K562 (cell line): Measurements from ENCODE around the gene C11orf65. TPM values are rescaled to one million over a fixed set of nuclear protein-coding genes. Genes with fewer than 3 reads are reported as not detected.

Source experiments
- ATAC-seq: fragments of 200-7000 bp; cut with Tn5 transposase; 3 replicates; pipeline ENCODE4 v1.9.1; 2020; ENCODE audit warnings: moderate library complexity
- BruUV-seq: library from RNA; stranded (reverse); fragments of 400-500 nt; replicated peaks from 2 replicates; lab custom pipeline; 2021; lab: Mats Ljungman, UMichigan
- CTCF ChIA-PET: fragments of 300-600 bp; formaldehyde crosslinking; extraction: SDS; loops from one replicate; lab custom pipeline; 2021; ENCODE audit warnings: low intra/inter-chr PET ratio; lab: Yijun Ruan, JAX
- POLR2A ChIA-PET: fragments of 300-600, 350-650 bp; sonication (Branson Sonifier 250); formaldehyde crosslinking; extraction: SDS; loops from one replicate; lab custom pipeline; 2021; ENCODE audit warnings: antibody characterized with exemption, inconsistent platforms; lab: Yijun Ruan, JAX
- DNase-seq, 4 experiments: peaks; one replicate each; pipeline versions ENCODE4 v3.0.0 to v3.0.0-alpha.2; 2011 to 2018; ENCODE audit warnings: low spot score in 3 of 4, mixed read lengths in 3 of 4; ENCODE audit errors: extremely low read depth in 1 of 4
- FAIRE-seq: peaks from 2 replicates; lab custom pipeline; 2011; peaks lifted over from hg19 to GRCh38; lab: Jason Lieb, UNC
- H2AFZ ChIP-seq: 2 replicates; pipeline ENCODE4 v1.6.0; 2011; ENCODE audit warnings: low read depth, low read length, control low read depth, inconsistent platforms
- H3K27ac ChIP-seq: fragments of 200-600 bp; 3 replicates; pipeline ENCODE4 v1.8.0; 2011; ENCODE audit warnings: low read depth, mild to moderate bottlenecking, control low read depth, inconsistent platforms, low read length, moderate library complexity, mixed read lengths; ENCODE audit errors: extremely low read depth
- H3K27me3 ChIP-seq, 2 experiments: fragments of 300-600 bp in 1 of 2; 2 replicates in 1 of 2; 3 replicates in 1 of 2; pipeline versions ENCODE4 v1.6.0 to v1.8.0; 2011; ENCODE audit warnings: inconsistent platforms in 2 of 2, low read length in 2 of 2, mild to moderate bottlenecking in 1 of 2, mixed read lengths in 1 of 2, moderate library complexity in 1 of 2; ENCODE audit not compliant: control insufficient read depth in 2 of 2, insufficient read depth in 2 of 2
- H3K36me3 ChIP-seq: fragments of 300-600 bp; 3 replicates; pipeline ENCODE4 v1.8.0; 2011; ENCODE audit warnings: mild to moderate bottlenecking, low read length, inconsistent platforms; ENCODE audit not compliant: control insufficient read depth, insufficient read depth
- H3K4me1 ChIP-seq, 2 experiments: fragments of 200-600 bp in 1 of 2; replicated peaks in 1 of 2; 2 replicates in 1 of 2; 3 replicates in 1 of 2; pipeline versions ENCODE4 v1.5.1 to v1.8.0; 2011; ENCODE audit warnings: inconsistent platforms in 2 of 2, low read length in 2 of 2, mild to moderate bottlenecking in 1 of 2, mixed read lengths in 1 of 2, moderate library complexity in 1 of 2; ENCODE audit not compliant: control insufficient read depth in 2 of 2, insufficient read depth in 2 of 2
- H3K4me2 ChIP-seq: 2 replicates; pipeline ENCODE4 v1.6.1; 2011; ENCODE audit warnings: low read length, control low read depth, inconsistent platforms, mixed read lengths; ENCODE audit not compliant: insufficient read depth
- H3K4me3 ChIP-seq: fragments of 200-600 bp; sonication (generic), shearing (Covaris generic); 2 replicates; pipeline ENCODE4 v1.5.1; 2016; ENCODE audit warnings: control low read depth, inconsistent platforms
- H3K79me2 ChIP-seq: fragments of 200-600 bp; 3 replicates; pipeline ENCODE4 v1.8.0; 2011; ENCODE audit warnings: low read length, inconsistent platforms; ENCODE audit not compliant: control insufficient read depth, insufficient read depth
- H3K9ac ChIP-seq, 2 experiments: 2 replicates each; pipeline versions ENCODE4 v1.6.0 to v1.6.1; 2011; ENCODE audit warnings: low read depth in 2 of 2, low read length in 2 of 2, control low read depth in 1 of 2, inconsistent platforms in 1 of 2, mild to moderate bottlenecking in 1 of 2, mixed read lengths in 1 of 2; ENCODE audit not compliant: insufficient read depth in 1 of 2
- H3K9me1 ChIP-seq: one replicate; pipeline ENCODE4 v1.6.0; 2011; ENCODE audit warnings: inconsistent platforms, mild to moderate bottlenecking, low read length, moderate library complexity; ENCODE audit not compliant: control insufficient read depth, insufficient read depth
- H3K9me3 ChIP-seq: replicated peaks from 2 replicates; pipeline ENCODE4 v1.5.1; 2011; ENCODE audit warnings: low read depth, low read length, inconsistent platforms; ENCODE audit not compliant: control insufficient read depth, insufficient read depth
- H4K20me1 ChIP-seq: replicated peaks from 2 replicates; pipeline ENCODE4 v1.6.1; 2011; ENCODE audit warnings: low read length, inconsistent platforms, mixed read lengths; ENCODE audit not compliant: control insufficient read depth, insufficient read depth
- BRD9 ChIP-seq: fragments of 450-650 bp; IDR thresholded peaks from 2 replicates; pipeline ENCODE4 v1.6.1; 2018; ENCODE audit warnings: low read depth; ENCODE audit not compliant: partially characterized antibody
- CBX2 ChIP-seq: fragments of 200-600 bp; sonication (generic); IDR thresholded peaks from one replicate; pipeline ENCODE4 v1.6.1; 2012; ENCODE audit warnings: mild to moderate bottlenecking, low read length, inconsistent platforms; ENCODE audit not compliant: insufficient read depth, poor library complexity, severe bottlenecking
- CREB5 ChIP-seq: fragments of 250-450 bp; sonication (Bioruptor Pico); IDR thresholded peaks from 2 replicates; pipeline ENCODE4 v1.5.0; 2020; ENCODE audit warnings: mild to moderate bottlenecking
- ETV1 ChIP-seq: fragments of 450-650 bp; conservative IDR thresholded peaks from 2 replicates; pipeline ENCODE4 v1.6.1; 2016; ENCODE audit warnings: missing genetic modification characterization, control low read depth, low read depth, missing compliant biosample characterization
- HDAC8 ChIP-seq: fragments of 450-650 bp; IDR thresholded peaks from 2 replicates; pipeline ENCODE4 v1.6.1; 2016; ENCODE audit warnings: mild to moderate bottlenecking, missing genetic modification characterization, moderate library complexity, missing compliant biosample characterization
- MAZ ChIP-seq, 2 experiments: fragments of 450-650 bp in 1 of 2; sonication (generic) in 1 of 2; formaldehyde crosslinking; IDR thresholded peaks in 1 of 2; conservative IDR thresholded peaks in 1 of 2; 2 replicates each; pipeline versions ENCODE4 v1.4.0 to v1.5.0; 2020; ENCODE audit warnings: mild to moderate bottlenecking in 1 of 2, missing genetic modification reagents in 1 of 2
- NFE2L1 ChIP-seq: fragments of 450-650 bp; IDR thresholded peaks from 2 replicates; pipeline ENCODE4 v1.6.1; 2016; ENCODE audit warnings: missing genetic modification characterization, low read depth, mild to moderate bottlenecking, missing compliant biosample characterization, moderate library complexity, borderline replicate concordance
- NUFIP1 ChIP-seq: fragments of 450-650 bp; IDR thresholded peaks from 2 replicates; pipeline ENCODE4 v1.6.1; 2018; ENCODE audit not compliant: partially characterized antibody
- PCBP2 ChIP-seq: fragments of 200-400 bp; formaldehyde crosslinking; IDR thresholded peaks from 2 replicates; pipeline ENCODE4 v1.6.1; 2018; ENCODE audit warnings: low read length, low read depth, mild to moderate bottlenecking, moderate library complexity; ENCODE audit not compliant: poor library complexity, severe bottlenecking
- PHF8 ChIP-seq: fragments of 200-600 bp; sonication (generic); IDR thresholded peaks from 2 replicates; pipeline ENCODE4 v1.6.1; 2012; ENCODE audit warnings: mixed run types, mild to moderate bottlenecking, inconsistent platforms, low read length, moderate library complexity, borderline replicate concordance
- TAL1 ChIP-seq: fragments of 450-650 bp; IDR thresholded peaks from 2 replicates; pipeline ENCODE4 v1.6.1; 2016; ENCODE audit warnings: mild to moderate bottlenecking
- TEAD1 ChIP-seq, 2 experiments: fragments of 450-650 bp in 1 of 2; sonication (generic) in 1 of 2; formaldehyde crosslinking; IDR thresholded peaks; 2 replicates each; pipeline versions ENCODE4 v1.4.0 to v1.8.0; 2020 to 2022; ENCODE audit warnings: mild to moderate bottlenecking in 2 of 2, missing genetic modification reagents in 1 of 2
- TRIM24 ChIP-seq, 2 experiments: fragments of 450-650 bp; IDR thresholded peaks; 2 replicates each; pipeline ENCODE4 v1.6.1; 2016
- ZBTB5 ChIP-seq: fragments of 450-650 bp; IDR thresholded peaks from 2 replicates; pipeline ENCODE4 v1.6.1; 2017; ENCODE audit warnings: antibody characterized with exemption
- ZNF384 ChIP-seq: IDR thresholded peaks from 2 replicates; pipeline ENCODE4 v1.6.1; 2012; ENCODE audit warnings: low read depth, low read length, improper control_type of control experiment
- ZNF445 ChIP-seq: fragments of 250-450 bp; sonication (Bioruptor Pico); IDR thresholded peaks from 2 replicates; pipeline ENCODE4 v1.4.0; 2020; ENCODE audit warnings: low read depth, mild to moderate bottlenecking, moderate library complexity
- ZNF512 ChIP-seq: IDR thresholded peaks from 2 replicates; pipeline ENCODE4 v1.6.1; 2016; ENCODE audit warnings: missing genetic modification characterization, missing compliant biosample characterization
- ZNF77 ChIP-seq: fragments of 250-450 bp; sonication (Bioruptor Pico); IDR thresholded peaks from 2 replicates; pipeline ENCODE4 v1.5.0; 2020
- WGBS: fragments of 100-300 bp; shearing (Covaris generic); methylation state at CpG from one replicate; pipeline ENCODE4 v1.1.6; 2016; ENCODE audit warnings: low coverage, mixed read lengths; ENCODE audit not compliant: insufficient coverage; ENCODE audit errors: missing lambda C conversion rate; 5-methylcytosine and 5-hydroxymethylcytosine counted together
- in situ Hi-C: fragments of 300-500 bp; cut with MboI; formaldehyde crosslinking; loops from 4 replicates; pipeline ENCODE4 v1.15.0; 2018; ENCODE audit warnings: inconsistent platforms, mixed read lengths
- intact Hi-C: fragments of 100-400 bp; cut with micrococcal nuclease; formaldehyde crosslinking; loops from 2 replicates; pipeline ENCODE4 v1.14.2; 2022
- polyA plus RNA-seq, 8 experiments: library from polyadenylated mRNA; depleted of rRNA in 4 of 8; stranded (reverse) in 5 of 8; unstranded in 3 of 8; fragments of >200 nt; fragmentation: Nextera tagmentation in 2 of 8; fragmentation: Illumina TruSeq in 1 of 8; extraction: Ambion mirVana in 2 of 8; extraction: Trizol in 1 of 8; gene quantifications; 2 replicates each; pipeline versions ENCODE4 v1.2.1 to v1.2.3, GENCODE V29; 2011 to 2014; ENCODE audit warnings: inconsistent platforms in 1 of 8, missing spikeins in 1 of 8
- total RNA-seq, 7 experiments: library from RNA; depleted of rRNA in 6 of 7; stranded (reverse); fragments of >200 nt in 6 of 7; fragmentation: Illumina TruSeq in 2 of 7; extraction: Trizol in 2 of 7; gene quantifications; 2 replicates each; pipeline versions ENCODE4 v1.2.1 to v1.2.3, GENCODE V29; 2011 to 2021; ENCODE audit warnings: low replicate concordance in 1 of 7

Gene C11orf65
- total and polyA plus RNA-seq, 9 of the 15 experiments (the other 6 are each of a cell fraction or from before 2014, with no cell fraction given) = 1.0 to 2.1 (median 1.2) TPM

GRCh38 chr11:108431370-108431769 is 36.0 kb downstream of the C11orf65 start:
- H2AFZ ChIP-seq = no peak overlapping the region
- intact Hi-C loops (no loop called here), in situ Hi-C loops (no loop called here)
- no peak overlapping the region for H3K4me2 ChIP-seq
- H3K4me3 ChIP-seq = no peak overlapping the region
- H3K79me2 ChIP-seq = no peaks in the 10 kb centered on the region
- H3K27me3 ChIP-seq = no peaks in the 10 kb centered on the region
- BruUV-seq = no TSS peak
- H3K36me3 ChIP-seq = no peaks in the 10 kb centered on the region
- no peak for ATAC-seq
- H3K4me1 ChIP-seq = no peaks in the 10 kb centered on the region; a peak in 1 of 5 replicates
- H3K27ac ChIP-seq = no peak overlapping the region
- ChIA-PET CTCF (no interaction called here), POLR2A (interaction anchor here (0.7 kb wide), 1 partner anchor 453 kb away, joined by 3 read pairs; no protein-coding TSS in a partner anchor)
- FAIRE-seq = no peak
- no peaks in the 10 kb centered on the region for H3K9me1 ChIP-seq
- no peak for TF ChIP-seq ZBTB5
- TF ChIP-seq BRD9 = no peak
- no peak for TF ChIP-seq PCBP2
- no peak for TF ChIP-seq NFE2L1 (tag)
- TF ChIP-seq TEAD1 (CRISPR knock-in tag; IDR thresholded peaks at IDR 0.05) = no peak
- no peak for TF ChIP-seq HDAC8 (tag)
- TF ChIP-seq CREB5 (CRISPR knock-in tag) = no peak
- no peak for TF ChIP-seq MAZ (CRISPR knock-in tag; conservative IDR thresholded peaks at IDR 0.05 in 1 of 2, IDR thresholded peaks at IDR 0.05 in 1 of 2)
- no peak for TF ChIP-seq PHF8
- TF ChIP-seq ETV1 (tag) = no peak
- TF ChIP-seq ZNF384 = no peak
- no peak for TF ChIP-seq ZNF445 (CRISPR knock-in tag)
- TF ChIP-seq CBX2 = no peak
- TF ChIP-seq NUFIP1 = no peak
- TF ChIP-seq TRIM24 (IDR thresholded peaks at IDR 0.05) = no peak
- no peak for TF ChIP-seq ZNF512 (tag)
- no peak for TF ChIP-seq TAL1
- no peak for TF ChIP-seq ZNF77
- WGBS = 56% methylated on average over 1 of the region's 1 CpG
- DNase-seq = no peak
- H4K20me1 ChIP-seq = no peaks in the 10 kb centered on the region
- no peaks in the 10 kb centered on the region; the same call in 1 of the 2 replicates for H3K9me3 ChIP-seq
- no peak overlapping the region for H3K9ac ChIP-seq
